CD14-positive monocyte (primary cell): ENCODE results near the gene GRIN3A. TPM values are rescaled to one million over a fixed set of nuclear protein-coding genes. Genes with fewer than 3 reads are reported as not detected.

ENCODE experiments used
- DNase-seq, 3 donors: peaks; one replicate each; pipeline ENCODE4 v3.0.0-alpha.2; 2011 to 2022
- H2AFZ ChIP-seq: 2 replicates; pipeline ENCODE4 v1.6.0; 2012; ENCODE audit warnings: mild to moderate bottlenecking, low read depth, low read length, inconsistent platforms; ENCODE audit not compliant: insufficient read depth, poor library complexity, severe bottlenecking
- H3K27ac ChIP-seq, 2 donors: 1 replicate in 1 of 2; 2 replicates in 1 of 2; pipeline ENCODE4 v1.5.1; 2012 to 2013; ENCODE audit warnings: low read length in 2 of 2, control low read depth in 1 of 2, inconsistent platforms in 1 of 2, low read depth in 1 of 2, mild to moderate bottlenecking in 1 of 2
- H3K27me3 ChIP-seq, 2 donors: one replicate each; pipeline versions ENCODE4 v1.6.0 to v1.6.1; 2011 to 2013; ENCODE audit warnings: low read length in 2 of 2; ENCODE audit not compliant: control insufficient read depth in 2 of 2, insufficient read depth in 2 of 2
- H3K36me3 ChIP-seq, 2 donors: replicated peaks in 1 of 2; 1 replicate in 1 of 2; 2 replicates in 1 of 2; pipeline versions ENCODE4 v1.5.1 to v1.6.1; 2012 to 2013; ENCODE audit warnings: low read length in 2 of 2, control low read depth in 1 of 2, inconsistent platforms in 1 of 2, mild to moderate bottlenecking in 1 of 2; ENCODE audit not compliant: insufficient read depth in 2 of 2, control insufficient read depth in 1 of 2
- H3K4me1 ChIP-seq, 2 donors: 1 replicate in 1 of 2; 2 replicates in 1 of 2; pipeline versions ENCODE4 v1.5.1 to v1.6.1; 2012 to 2013; ENCODE audit warnings: low read length in 2 of 2, control low read depth in 1 of 2, inconsistent platforms in 1 of 2, mild to moderate bottlenecking in 1 of 2, moderate library complexity in 1 of 2; ENCODE audit not compliant: insufficient read depth in 2 of 2, control insufficient read depth in 1 of 2
- H3K4me2 ChIP-seq: replicated peaks from 2 replicates; pipeline ENCODE3; 2012; ENCODE audit warnings: low read length, moderate library complexity, mild to moderate bottlenecking; ENCODE audit not compliant: poor library complexity, severe bottlenecking; ENCODE audit errors: extremely low read depth
- H3K4me3 ChIP-seq, 3 experiments: fragments of 200-600 bp in 1 of 3; sonication (generic) in 1 of 3; replicated peaks in 1 of 3; 1 replicate in 2 of 3; 2 replicates in 1 of 3; pipeline ENCODE4 v1.5.1; 2011 to 2013; ENCODE audit warnings: low read length in 3 of 3, mild to moderate bottlenecking in 3 of 3, control low read depth in 2 of 3, low read depth in 2 of 3, inconsistent platforms in 1 of 3, moderate library complexity in 1 of 3
- H3K79me2 ChIP-seq: 2 replicates; pipeline ENCODE4 v1.6.0; 2012; ENCODE audit warnings: mild to moderate bottlenecking, control low read depth, inconsistent platforms, low read length, moderate library complexity; ENCODE audit not compliant: insufficient read depth
- H3K9ac ChIP-seq: 2 replicates; pipeline ENCODE4 v1.6.0; 2017; ENCODE audit warnings: low read length, mild to moderate bottlenecking; ENCODE audit not compliant: insufficient read depth, poor library complexity, severe bottlenecking
- H3K9me3 ChIP-seq, 2 donors: replicated peaks in 1 of 2; 1 replicate in 1 of 2; 2 replicates in 1 of 2; pipeline versions ENCODE4 v1.5.1 to v1.6.1; 2012 to 2013; ENCODE audit warnings: low read length in 2 of 2, control low read depth in 1 of 2; ENCODE audit not compliant: control insufficient read depth in 1 of 2, insufficient read depth in 1 of 2
- H4K20me1 ChIP-seq: 2 replicates; pipeline ENCODE4 v1.6.0; 2012; ENCODE audit warnings: mild to moderate bottlenecking, low read length, control low read depth, moderate library complexity; ENCODE audit not compliant: insufficient read depth
- H3K27ac Mint-ChIP-seq, 7 donors: one replicate each; pipeline ENCODE4 v1.8.0; 2020; ENCODE audit warnings: mild to moderate bottlenecking in 7 of 7, mixed read lengths in 7 of 7, moderate library complexity in 6 of 7, inconsistent platforms in 2 of 7
- H3K27me3 Mint-ChIP-seq, 3 donors: one replicate each; pipeline ENCODE4 v1.8.0; 2021 to 2022; ENCODE audit warnings: low read depth in 3 of 3, mild to moderate bottlenecking in 3 of 3, mixed read lengths in 3 of 3, moderate library complexity in 3 of 3, inconsistent platforms in 1 of 3
- H3K36me3 Mint-ChIP-seq, 2 donors: one replicate each; pipeline ENCODE4 v1.8.0; 2020; ENCODE audit warnings: mixed read lengths in 2 of 2, inconsistent platforms in 1 of 2, mild to moderate bottlenecking in 1 of 2
- H3K4me1 Mint-ChIP-seq: one replicate; pipeline ENCODE4 v1.8.0; 2020; ENCODE audit warnings: mild to moderate bottlenecking, mixed read lengths
- H3K4me3 Mint-ChIP-seq, 2 donors: one replicate each; pipeline ENCODE4 v1.8.0; 2020; ENCODE audit warnings: mild to moderate bottlenecking in 2 of 2, mixed read lengths in 2 of 2, moderate library complexity in 1 of 2
- H3K9me3 Mint-ChIP-seq, 7 donors: one replicate each; pipeline ENCODE4 v1.8.0; 2020 to 2022; ENCODE audit warnings: mixed read lengths in 7 of 7, mild to moderate bottlenecking in 6 of 7, moderate library complexity in 6 of 7, inconsistent platforms in 2 of 7
- CTCF ChIP-seq: fragments of 200-600 bp; IDR thresholded peaks from one replicate; pipeline ENCODE4 v1.8.0; 2022; ENCODE audit warnings: antibody characterized with exemption, mild to moderate bottlenecking
- WGBS: methylation state at CpG from one replicate; pipeline ENCODE4 v1.1.5; 2013; ENCODE audit warnings: missing lambda C conversion rate; ENCODE audit not compliant: insufficient coverage; 5-methylcytosine and 5-hydroxymethylcytosine counted together
- intact Hi-C, 2 donors: fragments of 100-400 bp; cut with micrococcal nuclease; formaldehyde crosslinking; loops; one replicate each; pipeline versions ENCODE4 v1.15.0 to v1.15.1; 2023
- polyA plus RNA-seq, 3 donors: library from polyadenylated mRNA; depleted of rRNA in 1 of 3; unstranded in 2 of 3; stranded (reverse) in 1 of 3; fragments of 300-500 nt in 2 of 3; fragments of >200 nt in 1 of 3; fragmentation: Illumina TruSeq in 2 of 3; gene quantifications; 1 replicate in 2 of 3; 2 replicates in 1 of 3; pipeline ENCODE4 v1.2.3, GENCODE V29; 2012 to 2021

The GRIN3A gene
- polyA plus RNA-seq, 3 donors, result 0.11 to 0.39 (median 0.16) TPM

- Mint-ChIP-seq H3K27ac (no peak overlapping the region), H3K9me3 (peaks cover 0 to 11% (median 7%) of the 10 kb centered on the region in 7 donors), H3K36me3 (no peaks in the 10 kb centered on the region), H3K4me1 (no peaks in the 10 kb centered on the region), H3K4me3 (no peak overlapping the region), H3K27me3 (peaks cover 2 to 9% (median 4%) of the 10 kb centered on the region in 3 donors)
- Histone ChIP-seq H3K4me3 (no peak overlapping the region), H3K9ac (no peak overlapping the region), H3K27ac (no peak overlapping the region), H3K4me2 (no peak overlapping the region), H3K79me2 (no peaks in the 10 kb centered on the region), H4K20me1 (no peaks in the 10 kb centered on the region), H3K27me3 (peaks cover 2 to 7% of the 10 kb centered on the region in 2 donors), H3K9me3 (no peaks in the 10 kb centered on the region), H3K36me3 (no peaks in the 10 kb centered on the region), H2AFZ (no peak overlapping the region), H3K4me1 (no peaks in the 10 kb centered on the region)
- no peak for TF ChIP-seq CTCF
- 100% methylated on average over 1 of the region's 2 CpGs for WGBS
- intact Hi-C loops, result no loop called here
- DNase-seq, result no peak
Measured at GRCh38 chr9:101718192-101718591, 20.3 kb downstream of the GRIN3A start.

- Mint-ChIP-seq H3K9me3 (peaks cover 0 to 5% (median 3%) of the 10 kb centered on the region in 7 donors), H3K4me1 (no peaks in the 10 kb centered on the region), H3K4me3 (no peak overlapping the region), H3K27me3 (peaks cover 2 to 14% (median 4%) of the 10 kb centered on the region in 3 donors), H3K36me3 (no peaks in the 10 kb centered on the region), H3K27ac (no peak overlapping the region)
- no peak for DNase-seq
- no peaks in the 10 kb centered on the region for H3K36me3 ChIP-seq
- no peak overlapping the region for H3K9ac ChIP-seq
- H4K20me1 ChIP-seq, result no peaks in the 10 kb centered on the region
- intact Hi-C loops, result no loop called here
- H3K27ac ChIP-seq, result no peak overlapping the region
- no peaks in the 10 kb centered on the region for H3K9me3 ChIP-seq
- no peaks in the 10 kb centered on the region for H3K4me1 ChIP-seq
- peaks cover 2 to 7% of the 10 kb centered on the region in 2 donors for H3K27me3 ChIP-seq
- H2AFZ ChIP-seq, result no peak overlapping the region
- no peak overlapping the region for H3K4me2 ChIP-seq
- H3K79me2 ChIP-seq, result no peaks in the 10 kb centered on the region
- WGBS, result no CpG with 5 or more reads among the region's 2 CpGs
- no peak overlapping the region for H3K4me3 ChIP-seq
- TF ChIP-seq CTCF, result no peak
Measured at GRCh38 chr9:101716629-101717028, 21.8 kb downstream of the GRIN3A start.
